Gastroesophageal sphincter (tissue), 4 donors: ENCODE measurements around the gene PPP1R3D. TPM values are rescaled to one million over a fixed set of nuclear protein-coding genes. Genes with fewer than 3 reads are reported as not detected.
A peak's percentile ranks its signal among the peaks of the same experiment; 100 is the strongest.

Experiments
- ATAC-seq: fragments of 150-250 bp; one replicate; pipeline ENCODE4 v1.9.1; 2016; ENCODE audit warnings: mild to moderate bottlenecking, moderate library complexity
- H3K27ac ChIP-seq, 4 donors: fragments of 200-600 bp; sonication (generic) in 3 of 4; 1 replicate in 3 of 4; 2 replicates in 1 of 4; pipeline ENCODE4 v1.5.1; 2016 to 2019
- H3K27me3 ChIP-seq: fragments of 200-600 bp; sonication (generic); one replicate; pipeline ENCODE4 v1.5.1; 2019
- H3K36me3 ChIP-seq, 2 donors: fragments of 200-600 bp; sonication (generic); one replicate each; pipeline ENCODE4 v1.5.1; 2019; ENCODE audit warnings: control low read depth in 1 of 2
- H3K4me1 ChIP-seq, 3 donors: fragments of 200-600 bp; sonication (generic); 1 replicate in 2 of 3; 2 replicates in 1 of 3; pipeline ENCODE4 v1.5.1; 2016 to 2019; ENCODE audit warnings: control low read depth in 2 of 3
- H3K4me3 ChIP-seq, 2 donors: fragments of 200-600 bp; sonication (generic); one replicate each; pipeline ENCODE4 v1.5.1; 2019; ENCODE audit warnings: mild to moderate bottlenecking in 1 of 2, moderate library complexity in 1 of 2
- H3K9me3 ChIP-seq, 3 donors: fragments of 200-600 bp; sonication (generic); one replicate each; pipeline ENCODE4 v1.5.1; 2017 to 2019; ENCODE audit warnings: control low read depth in 2 of 3
- EP300 ChIP-seq: sonication (generic); formaldehyde crosslinking; IDR thresholded peaks from one replicate; pipeline ENCODE4 v1.6.1; 2017; ENCODE audit warnings: antibody characterized with exemption, mild to moderate bottlenecking
- POLR2A ChIP-seq, 2 donors: fragments of 450-650 bp; IDR thresholded peaks; one replicate each; pipeline ENCODE4 v1.6.1; 2017; ENCODE audit warnings: antibody characterized with exemption in 2 of 2, mild to moderate bottlenecking in 2 of 2, moderate library complexity in 1 of 2
- POLR2AphosphoS5 ChIP-seq: sonication (generic); formaldehyde crosslinking; IDR thresholded peaks from one replicate; pipeline ENCODE4 v1.6.1; 2017; ENCODE audit warnings: antibody characterized with exemption
- WGBS, 2 donors: methylation state at CpG; one replicate each; pipeline ENCODE4 v1.1.5; 2018; ENCODE audit warnings: low coverage in 1 of 2; 5-methylcytosine and 5-hydroxymethylcytosine counted together
- total RNA-seq, 4 donors: library from RNA; depleted of rRNA; stranded (reverse); fragments of >200 nt; gene quantifications; one replicate each; pipeline ENCODE4 v1.1.0, GENCODE V29; 2016
- TF ChIP-seq, protein P1 (sequence below), 4 experiments: fragments of 200-600 bp in 2 of 4; fragments of 450-650 bp in 2 of 4; sonication (generic) in 1 of 4; IDR thresholded peaks; one replicate each; pipeline ENCODE4 v1.5.1; 2017 to 2019; ENCODE audit warnings: antibody characterized with exemption in 4 of 4, mild to moderate bottlenecking in 2 of 4, moderate library complexity in 2 of 4

Gene PPP1R3D, protein sequence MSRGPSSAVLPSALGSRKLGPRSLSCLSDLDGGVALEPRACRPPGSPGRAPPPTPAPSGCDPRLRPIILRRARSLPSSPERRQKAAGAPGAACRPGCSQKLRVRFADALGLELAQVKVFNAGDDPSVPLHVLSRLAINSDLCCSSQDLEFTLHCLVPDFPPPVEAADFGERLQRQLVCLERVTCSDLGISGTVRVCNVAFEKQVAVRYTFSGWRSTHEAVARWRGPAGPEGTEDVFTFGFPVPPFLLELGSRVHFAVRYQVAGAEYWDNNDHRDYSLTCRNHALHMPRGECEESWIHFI
- 10 to 100 TPM in 2 of 4 donors, 1 to 10 TPM in 2; 6.8 to 18.9 (median 10.3) TPM for total RNA-seq

GRCh38 chr20:59940129-59940955 is at the start of gene PPP1R3D, which contains the start of gene FAM217B:
Gene PPP1R3D (minus strand): TSS chr20:59940305. CDS start chr20:59939931, 374 bp downstream.
Gene FAM217B (plus strand): TSS chr20:59940389. CDS start chr20:59943944, 3,555 bp downstream.
- H3K36me3 ChIP-seq, result peaks cover 0 to 25% of the 10 kb centered on the region in 2 donors
- TF ChIP-seq EP300 (no peak), POLR2AphosphoS5 (peak; percentile 70), POLR2A (IDR thresholded peaks at IDR 0.05) (peak; percentile 92 to 94)
- TF ChIP-seq, protein P1, sequence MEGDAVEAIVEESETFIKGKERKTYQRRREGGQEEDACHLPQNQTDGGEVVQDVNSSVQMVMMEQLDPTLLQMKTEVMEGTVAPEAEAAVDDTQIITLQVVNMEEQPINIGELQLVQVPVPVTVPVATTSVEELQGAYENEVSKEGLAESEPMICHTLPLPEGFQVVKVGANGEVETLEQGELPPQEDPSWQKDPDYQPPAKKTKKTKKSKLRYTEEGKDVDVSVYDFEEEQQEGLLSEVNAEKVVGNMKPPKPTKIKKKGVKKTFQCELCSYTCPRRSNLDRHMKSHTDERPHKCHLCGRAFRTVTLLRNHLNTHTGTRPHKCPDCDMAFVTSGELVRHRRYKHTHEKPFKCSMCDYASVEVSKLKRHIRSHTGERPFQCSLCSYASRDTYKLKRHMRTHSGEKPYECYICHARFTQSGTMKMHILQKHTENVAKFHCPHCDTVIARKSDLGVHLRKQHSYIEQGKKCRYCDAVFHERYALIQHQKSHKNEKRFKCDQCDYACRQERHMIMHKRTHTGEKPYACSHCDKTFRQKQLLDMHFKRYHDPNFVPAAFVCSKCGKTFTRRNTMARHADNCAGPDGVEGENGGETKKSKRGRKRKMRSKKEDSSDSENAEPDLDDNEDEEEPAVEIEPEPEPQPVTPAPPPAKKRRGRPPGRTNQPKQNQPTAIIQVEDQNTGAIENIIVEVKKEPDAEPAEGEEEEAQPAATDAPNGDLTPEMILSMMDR (IDR thresholded peaks at IDR 0.05), result peak in 3 of 4 experiments; percentile 14 to 49 (median 28)
- H3K27me3 ChIP-seq, result no peaks in the 10 kb centered on the region
- ATAC-seq, result peak; percentile 98
- H3K9me3 ChIP-seq, result no peaks in the 10 kb centered on the region
- peak within 1 kb of the TSS; percentile 55 to 73 for H3K4me3 ChIP-seq
- 0% methylated on average over 8 to 10 of the region's 57 CpGs for WGBS, 2 donors
- H3K4me1 ChIP-seq, result peaks cover 0 to 80% (median 31%) of the 10 kb centered on the region in 3 donors
- peak within 1 kb of the TSS; percentile 86 to 97 (median 94) for H3K27ac ChIP-seq

DNA sequence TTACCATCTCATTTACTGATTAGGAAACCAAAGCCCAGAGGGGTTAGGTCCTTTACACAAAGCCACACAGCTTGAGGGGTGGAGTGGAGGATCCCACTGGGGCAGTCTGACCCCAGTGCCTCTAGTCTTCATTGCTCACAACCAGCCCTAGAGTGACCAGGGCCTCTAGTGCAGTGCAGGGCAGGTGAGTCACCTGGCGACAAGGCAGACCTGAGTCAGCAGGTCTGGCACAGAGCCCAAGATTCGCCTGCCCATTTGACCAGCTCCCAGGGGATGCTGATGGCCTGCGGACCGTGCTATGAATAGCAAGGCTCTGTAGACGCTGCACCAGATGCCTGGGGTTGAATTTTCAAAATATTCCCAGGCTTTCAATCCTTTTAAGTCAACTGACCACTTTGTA is 48.0 kb upstream of the PPP1R3D start:
- ATAC-seq, result no peak
- Histone ChIP-seq H3K27me3 (no peaks in the 10 kb centered on the region), H3K27ac (no peak overlapping the region), H3K4me3 (no peak overlapping the region), H3K36me3 (peaks cover 0 to 17% of the 10 kb centered on the region in 2 donors), H3K4me1 (no peaks in the 10 kb centered on the region), H3K9me3 (no peaks in the 10 kb centered on the region)
- no peak for TF ChIP-seq POLR2A (IDR thresholded peaks at IDR 0.05)
- 55 to 61% methylated on average over 4 to 5 of the region's 5 CpGs for WGBS, 2 donors

DNA sequence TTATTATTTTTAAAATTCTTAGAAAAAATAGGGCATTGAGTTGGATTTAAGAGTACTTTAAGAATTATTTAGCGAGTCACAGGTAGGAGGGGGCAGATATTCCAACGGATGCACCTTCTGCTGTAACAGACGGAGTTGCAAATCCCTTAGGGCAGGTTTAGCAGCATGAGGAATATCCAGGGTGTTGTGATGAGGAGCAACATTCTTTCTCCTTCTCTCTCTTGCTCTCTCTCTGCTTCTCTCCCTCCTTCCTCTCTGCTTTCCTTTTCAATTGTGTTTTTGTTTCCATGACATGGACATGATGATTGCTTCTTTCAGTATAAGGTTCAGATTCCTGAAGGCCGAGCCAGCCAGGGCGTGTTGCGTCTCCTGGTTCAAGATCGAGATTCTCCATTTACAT is 47.0 kb upstream of the PPP1R3D start:
- H3K4me3 ChIP-seq, result no peak overlapping the region
- no peak for ATAC-seq
- H3K36me3 ChIP-seq, result peaks cover 0 to 17% of the 10 kb centered on the region in 2 donors
- 83 to 86% methylated on average over 7 of the region's 7 CpGs for WGBS, 2 donors
- no peaks in the 10 kb centered on the region for H3K27me3 ChIP-seq
- no peaks in the 10 kb centered on the region for H3K9me3 ChIP-seq
- H3K4me1 ChIP-seq, result no peaks in the 10 kb centered on the region
- no peak for TF ChIP-seq EP300
- TF ChIP-seq, protein P1 (IDR thresholded peaks at IDR 0.05), result no peak
- TF ChIP-seq POLR2AphosphoS5, result no peak
- TF ChIP-seq POLR2A (IDR thresholded peaks at IDR 0.05), result no peak
- no peak overlapping the region for H3K27ac ChIP-seq

DNA sequence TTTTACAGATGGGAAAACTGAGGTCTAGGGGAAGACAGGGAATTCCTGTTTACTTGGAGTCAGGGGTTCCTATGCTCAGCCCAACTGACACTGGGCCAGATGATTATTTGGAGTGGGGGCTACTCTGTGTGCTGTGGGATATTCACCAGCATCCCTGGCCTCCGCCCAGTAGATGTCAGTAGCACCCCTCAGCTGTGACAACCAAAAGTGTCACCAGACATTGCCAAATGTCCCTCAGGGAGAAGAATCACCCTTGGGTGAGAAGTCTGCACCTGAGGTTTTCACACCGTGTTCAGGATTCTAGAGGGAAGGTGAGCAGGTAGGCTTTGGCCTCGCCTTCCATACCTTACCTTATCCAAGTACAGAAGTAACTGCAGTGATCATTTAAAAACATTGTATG is 45.8 kb upstream of the PPP1R3D start:
- Histone ChIP-seq H3K9me3 (no peaks in the 10 kb centered on the region), H3K36me3 (peaks cover 0 to 17% of the 10 kb centered on the region in 2 donors), H3K27me3 (no peaks in the 10 kb centered on the region), H3K4me3 (no peak overlapping the region), H3K4me1 (no peaks in the 10 kb centered on the region), H3K27ac (no peak overlapping the region)
- no CpG with 5 or more reads among the region's 3 CpGs for WGBS, 2 donors
- ATAC-seq, result no peak
- TF ChIP-seq, protein P1 (IDR thresholded peaks at IDR 0.05), result no peak
- TF ChIP-seq POLR2AphosphoS5 (no peak), POLR2A (IDR thresholded peaks at IDR 0.05) (no peak), EP300 (no peak)

- ATAC-seq, result no peak
- Histone ChIP-seq H3K9me3 (no peaks in the 10 kb centered on the region), H3K4me3 (no peak overlapping the region), H3K27ac (no peak overlapping the region), H3K27me3 (no peaks in the 10 kb centered on the region), H3K36me3 (peaks cover 0 to 17% of the 10 kb centered on the region in 2 donors), H3K4me1 (no peaks in the 10 kb centered on the region)
- TF ChIP-seq POLR2AphosphoS5, result no peak
- TF ChIP-seq, protein P1 (IDR thresholded peaks at IDR 0.05), result no peak
- TF ChIP-seq EP300, result no peak
- WGBS, 2 donors, result 82 to 96% methylated on average over 7 to 8 of the region's 8 CpGs
These were observed 45.1 kb upstream of the PPP1R3D start for GRCh38 chr20:59985164-59985563.
